Kidney epithelial cell (primary cell): ENCODE results near the gene ADAM20. TPM values are rescaled to one million over a fixed set of nuclear protein-coding genes. Genes with fewer than 3 reads are reported as not detected.

ENCODE experiments used
- DNase-seq: peaks from one replicate; pipeline ENCODE4 v3.0.0-alpha.2; 2010; ENCODE audit warnings: low read depth
- H3K27me3 ChIP-seq: 2 replicates; pipeline ENCODE4 v1.6.0; 2011; ENCODE audit warnings: low read length; ENCODE audit not compliant: control insufficient read depth, insufficient read depth
- H3K36me3 ChIP-seq: 2 replicates; pipeline ENCODE4 v1.5.1; 2011; ENCODE audit warnings: low read length; ENCODE audit not compliant: control insufficient read depth, insufficient read depth
- H3K4me3 ChIP-seq: 2 replicates; pipeline ENCODE4 v1.5.1; 2011; ENCODE audit warnings: low read depth, mild to moderate bottlenecking, control low read depth, low read length
- CTCF ChIP-seq: IDR thresholded peaks from 2 replicates; pipeline ENCODE4 v1.5.1; 2011; ENCODE audit warnings: mild to moderate bottlenecking, moderate library complexity, low read length, control low read depth, inconsistent platforms; ENCODE audit not compliant: insufficient read depth, poor library complexity, severe bottlenecking
- total RNA-seq: library from RNA; depleted of rRNA; stranded (reverse); fragments of >200 nt; gene quantifications from 2 replicates; pipeline ENCODE4 v1.2.3, GENCODE V29; 2015

Gene ADAM20
- total RNA-seq, 1 donor from 2014 or later: 0.17 TPM

DNA sequence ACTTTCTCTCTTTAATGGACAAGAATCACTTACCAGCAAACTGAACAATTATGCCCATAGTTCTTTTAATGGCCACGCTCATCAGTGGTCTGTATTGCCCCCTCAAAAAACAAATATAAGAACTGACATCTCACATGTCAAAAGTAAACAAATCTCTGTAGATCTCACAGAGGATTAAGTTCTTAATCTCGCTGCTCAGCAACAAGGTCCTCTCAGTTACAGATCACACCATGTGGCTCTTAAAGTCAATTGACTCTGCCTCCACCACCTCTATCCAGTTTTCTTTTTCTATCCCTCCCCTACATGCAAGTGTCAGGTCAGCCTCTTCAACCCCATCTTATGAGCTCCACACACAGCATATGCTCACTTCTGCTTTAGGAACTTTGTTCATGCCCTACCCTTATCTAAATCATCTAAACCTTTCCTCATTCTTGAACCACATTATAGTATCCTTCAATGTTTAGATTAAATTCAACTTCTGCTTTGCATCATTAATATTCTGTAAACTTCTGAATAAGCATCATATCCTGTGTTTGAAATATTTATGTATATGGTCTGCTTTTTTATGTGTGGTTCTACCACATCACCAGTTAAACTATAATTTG lies 7.2 kb downstream of the ADAM20 start:
- Histone ChIP-seq H3K36me3 (no peaks in the 10 kb centered on the region), H3K27me3 (no peaks in the 10 kb centered on the region), H3K4me3 (no peak overlapping the region)
- TF ChIP-seq CTCF: no peak
- DNase-seq: no peak

- H3K27me3 ChIP-seq: no peaks in the 10 kb centered on the region
- no peak for TF ChIP-seq CTCF
- H3K36me3 ChIP-seq: no peaks in the 10 kb centered on the region
- no peak for DNase-seq
- no peak overlapping the region for H3K4me3 ChIP-seq
These were observed 9.1 kb downstream of the ADAM20 start for GRCh38 chr14:70525691-70526090.

DNA sequence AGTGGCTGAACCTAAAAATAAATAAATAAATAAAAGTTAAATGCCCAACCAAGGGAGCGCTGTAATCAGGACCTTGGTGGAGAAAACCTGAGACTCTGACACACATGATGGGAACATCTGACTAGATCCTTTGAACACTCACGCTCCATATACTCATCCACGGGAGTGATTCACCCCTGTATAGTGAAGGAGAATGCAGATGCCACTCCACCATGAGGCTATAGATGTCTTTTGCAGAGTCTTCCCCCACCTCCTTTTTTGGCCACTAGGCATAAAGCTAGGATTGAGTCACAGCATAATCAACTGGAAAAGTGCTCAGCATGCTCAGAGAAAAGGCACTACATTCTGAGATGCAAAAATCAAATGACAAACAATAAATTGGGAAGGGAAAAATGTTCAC lies 19.0 kb downstream of the ADAM20 start:
- TF ChIP-seq CTCF: no peak
- no peaks in the 10 kb centered on the region for H3K27me3 ChIP-seq
- DNase-seq: no peak
- H3K4me3 ChIP-seq: no peak overlapping the region
- no peaks in the 10 kb centered on the region for H3K36me3 ChIP-seq

GRCh38 chr14:70514168-70515069 lies 20.4 kb downstream of the ADAM20 start:
- Histone ChIP-seq H3K27me3 (no peaks in the 10 kb centered on the region), H3K36me3 (no peaks in the 10 kb centered on the region), H3K4me3 (no peak overlapping the region)
- no peak for TF ChIP-seq CTCF
- DNase-seq: no peak

DNA sequence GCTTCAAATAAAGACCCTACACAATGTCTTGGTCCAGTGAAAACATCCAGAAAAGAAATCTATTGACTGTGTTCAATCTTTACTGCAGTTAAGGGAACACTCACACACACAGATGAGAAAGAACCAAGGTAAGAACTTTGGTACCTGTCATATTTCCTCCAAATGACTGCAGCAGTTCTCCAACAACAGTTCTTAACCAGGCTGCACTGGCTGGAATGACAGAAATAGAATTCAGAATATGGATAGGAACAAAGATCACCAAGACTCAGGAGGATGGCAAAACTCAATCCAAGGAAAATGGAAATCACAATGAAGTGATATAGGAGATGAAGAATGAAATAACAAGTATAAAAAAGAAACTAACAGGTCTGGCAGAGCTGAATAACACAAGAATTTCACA lies 36.6 kb downstream of the ADAM20 start:
- no peaks in the 10 kb centered on the region for H3K36me3 ChIP-seq
- H3K27me3 ChIP-seq: no peaks in the 10 kb centered on the region
- no peak for TF ChIP-seq CTCF
- DNase-seq: no peak
- H3K4me3 ChIP-seq: no peak overlapping the region
